Activated gamma-delta T cell treated with Interleukin-2 at 50 U/mL for 16 hours (primary cell): Measurements from ENCODE around the gene GSKIP.
A peak's percentile ranks its signal among the peaks of the same experiment; 100 is the strongest.

ENCODE experiments used
- DNase-seq: peaks from one replicate; pipeline ENCODE4 v3.0.0-alpha.2; 2020

GSKIP gene

GRCh38 chr14:96422992-96423391 is 59.7 kb downstream of the GSKIP start:
- no peak for DNase-seq

GRCh38 chr14:96423446-96424108 is 60.3 kb downstream of the GSKIP start:
- no peak for DNase-seq

GRCh38 chr14:96424109-96424989 is 61.0 kb downstream of the GSKIP start:
- peak; percentile 10 for DNase-seq

- DNase-seq = no peak
These were observed 70.7 kb downstream of the GSKIP start for GRCh38 chr14:96434040-96434439.
